KOPT-K1 (cell line): Measurements from ENCODE around the gene GPSM1.

ENCODE experiments used
- H3K27ac ChIP-seq: fragments of 200-600 bp; sonication (generic); 2 replicates; pipeline ENCODE4 v1.5.1; 2016; ENCODE audit warnings: antibody characterized with exemption, mild to moderate bottlenecking, low read depth, low read length; ENCODE audit not compliant: poor library complexity, severe bottlenecking
- H3K36me3 ChIP-seq: fragments of 200-600 bp; sonication (generic); 2 replicates; pipeline ENCODE4 v1.5.1; 2017; ENCODE audit warnings: antibody characterized with exemption, mild to moderate bottlenecking, low read length, moderate library complexity; ENCODE audit not compliant: insufficient read depth
- H3K9me3 ChIP-seq: fragments of 200-600 bp; sonication (generic); 2 replicates; pipeline ENCODE4 v1.5.1; 2017; ENCODE audit warnings: antibody characterized with exemption, low read length, mild to moderate bottlenecking; ENCODE audit not compliant: insufficient read depth, poor library complexity, severe bottlenecking

The GPSM1 gene

DNA sequence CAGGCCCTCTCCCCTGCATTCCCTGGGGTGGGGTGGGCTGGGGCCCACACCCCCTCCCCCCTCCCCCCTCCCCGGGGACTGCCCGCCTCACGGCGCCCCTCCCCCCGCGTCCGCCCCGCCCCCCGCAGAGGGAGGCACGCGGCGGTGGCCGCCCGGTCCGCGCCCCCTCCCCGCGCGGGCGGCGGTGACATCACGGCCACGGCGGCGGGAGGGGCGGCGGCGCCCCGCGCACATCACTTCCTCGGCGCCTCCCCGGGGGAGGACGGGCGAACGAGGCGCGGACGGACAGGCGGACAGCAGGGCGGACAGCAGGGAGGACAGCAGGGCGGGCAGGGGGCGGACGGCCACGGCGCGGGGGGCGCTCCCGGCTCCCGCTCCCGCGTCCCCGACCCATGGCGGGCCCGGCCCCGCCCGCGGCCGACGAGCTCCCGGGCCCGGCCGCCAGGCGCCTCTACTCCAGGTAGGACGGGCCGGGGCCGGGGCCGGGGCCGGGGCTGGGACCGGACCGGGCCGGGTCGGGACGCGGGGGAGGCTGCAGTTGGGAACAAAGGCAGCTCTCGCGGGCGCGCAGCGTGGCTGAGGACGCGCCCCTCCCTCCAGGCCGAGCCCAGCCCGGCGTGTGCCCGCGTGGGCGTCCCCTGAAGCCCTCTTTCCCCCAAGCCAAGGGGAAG lies at the start of gene GPSM1:
GPSM1 (plus strand) TSS at position 236 of the 671 bp plus-strand sequence; CDS start at position 393, 157 bp downstream.
- Histone ChIP-seq H3K27ac (no peak within 1 kb of the TSS), H3K9me3 (no peaks in the 10 kb centered on the region), H3K36me3 (no peaks in the 10 kb centered on the region)

GRCh38 chr9:136277746-136278145 lies 49.6 kb upstream of the GPSM1 start:
- Histone ChIP-seq H3K36me3 (no peaks in the 10 kb centered on the region), H3K27ac (no peak overlapping the region), H3K9me3 (no peaks in the 10 kb centered on the region)

- no peak overlapping the region for H3K27ac ChIP-seq
- no peaks in the 10 kb centered on the region for H3K9me3 ChIP-seq
- no peaks in the 10 kb centered on the region for H3K36me3 ChIP-seq
These were observed 49.1 kb upstream of the GPSM1 start for GRCh38 chr9:136278221-136278620.

- Histone ChIP-seq H3K9me3 (no peaks in the 10 kb centered on the region), H3K36me3 (no peaks in the 10 kb centered on the region), H3K27ac (no peak overlapping the region)
These were observed 48.4 kb upstream of the GPSM1 start for GRCh38 chr9:136278894-136279293.

- Histone ChIP-seq H3K9me3 (no peaks in the 10 kb centered on the region), H3K27ac (no peak overlapping the region), H3K36me3 (no peaks in the 10 kb centered on the region)
These were observed 47.9 kb upstream of the GPSM1 start for GRCh38 chr9:136279471-136279870.

- Histone ChIP-seq H3K9me3 (no peaks in the 10 kb centered on the region), H3K27ac (no peak overlapping the region), H3K36me3 (no peaks in the 10 kb centered on the region)
These were observed 46.6 kb upstream of the GPSM1 start for GRCh38 chr9:136280535-136281315.

DNA sequence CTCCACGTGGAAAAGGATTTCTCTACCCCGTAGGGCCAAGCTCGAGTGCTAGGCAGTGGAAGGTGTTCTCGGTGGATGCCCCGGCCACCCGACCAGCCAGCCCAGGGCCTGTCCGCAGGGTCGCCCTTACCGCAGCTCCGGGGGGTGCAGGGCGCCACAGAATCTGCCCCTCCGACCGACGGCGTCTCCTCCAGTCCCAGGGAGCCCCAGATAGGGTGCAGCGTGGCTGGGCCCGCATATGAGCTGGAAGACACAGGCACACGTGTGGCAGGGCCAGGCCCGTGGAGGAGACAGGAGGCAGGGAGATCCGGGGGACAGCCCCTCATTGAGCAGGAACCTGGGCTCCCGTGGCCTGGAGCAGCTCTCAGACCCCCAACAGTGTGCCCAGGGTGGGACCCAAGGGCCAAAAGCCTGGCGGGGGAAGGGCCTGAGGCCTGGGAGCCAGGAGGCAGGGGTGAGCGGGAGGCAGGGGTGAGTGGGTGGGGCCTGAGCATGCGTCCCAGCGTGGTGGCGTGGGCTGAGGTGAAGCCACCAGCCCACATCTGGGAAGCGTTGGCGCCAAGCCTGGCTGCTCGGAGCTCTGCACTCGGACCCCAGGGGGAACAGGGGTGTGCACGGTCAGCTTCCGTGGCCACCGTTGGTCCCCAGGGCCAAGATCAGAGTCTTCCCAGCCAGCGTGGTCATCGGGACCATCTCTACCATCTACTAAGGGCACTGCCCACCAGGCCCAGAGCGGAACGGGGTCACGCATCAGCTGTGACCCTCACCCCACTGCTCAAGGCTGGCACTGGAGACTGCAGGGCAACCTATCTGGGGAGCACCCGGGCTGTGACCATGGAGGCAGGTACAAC lies 45.7 kb upstream of the GPSM1 start:
- no peaks in the 10 kb centered on the region for H3K36me3 ChIP-seq
- H3K9me3 ChIP-seq, result no peaks in the 10 kb centered on the region
- no peak overlapping the region for H3K27ac ChIP-seq

DNA sequence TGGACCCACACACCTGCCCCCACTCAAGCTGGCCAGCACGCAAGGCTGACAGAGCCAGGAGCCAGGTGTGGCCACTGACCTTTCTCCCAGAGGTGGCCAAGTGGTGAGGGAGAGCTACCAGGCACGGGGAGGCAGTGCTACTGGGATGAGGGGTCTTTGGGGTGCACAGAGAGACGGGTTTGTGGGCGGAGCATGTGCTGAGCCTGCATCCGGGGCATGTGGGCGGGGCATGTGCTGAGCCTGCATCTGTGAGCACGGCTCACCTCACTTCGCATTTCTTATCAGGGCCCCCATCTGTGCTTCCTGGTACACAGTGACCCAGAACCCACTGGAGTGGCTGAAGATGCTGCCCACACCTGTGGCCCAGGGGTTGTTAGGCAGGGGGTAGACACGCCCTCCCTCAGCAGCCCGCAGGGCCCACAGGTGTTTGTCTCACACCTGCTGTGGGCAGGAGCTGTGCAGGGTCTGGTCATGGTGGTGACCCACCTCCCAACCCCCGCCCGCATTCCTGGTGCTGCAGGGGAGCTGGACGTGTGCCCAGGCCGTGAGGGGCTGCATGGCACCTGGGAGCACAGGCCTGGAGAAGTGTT lies 45.0 kb upstream of the GPSM1 start:
- Histone ChIP-seq H3K9me3 (no peaks in the 10 kb centered on the region), H3K36me3 (no peaks in the 10 kb centered on the region), H3K27ac (no peak overlapping the region)

- no peaks in the 10 kb centered on the region for H3K9me3 ChIP-seq
- no peaks in the 10 kb centered on the region for H3K36me3 ChIP-seq
- H3K27ac ChIP-seq, result no peak overlapping the region
These were observed 43.8 kb upstream of the GPSM1 start for GRCh38 chr9:136283291-136284235.

- Histone ChIP-seq H3K9me3 (no peaks in the 10 kb centered on the region), H3K36me3 (no peaks in the 10 kb centered on the region), H3K27ac (no peak overlapping the region)
These were observed 43.0 kb upstream of the GPSM1 start for GRCh38 chr9:136284311-136284710.

- no peaks in the 10 kb centered on the region for H3K36me3 ChIP-seq
- H3K27ac ChIP-seq, result no peak overlapping the region
- H3K9me3 ChIP-seq, result no peaks in the 10 kb centered on the region
These were observed 42.4 kb upstream of the GPSM1 start for GRCh38 chr9:136284951-136285350.

DNA sequence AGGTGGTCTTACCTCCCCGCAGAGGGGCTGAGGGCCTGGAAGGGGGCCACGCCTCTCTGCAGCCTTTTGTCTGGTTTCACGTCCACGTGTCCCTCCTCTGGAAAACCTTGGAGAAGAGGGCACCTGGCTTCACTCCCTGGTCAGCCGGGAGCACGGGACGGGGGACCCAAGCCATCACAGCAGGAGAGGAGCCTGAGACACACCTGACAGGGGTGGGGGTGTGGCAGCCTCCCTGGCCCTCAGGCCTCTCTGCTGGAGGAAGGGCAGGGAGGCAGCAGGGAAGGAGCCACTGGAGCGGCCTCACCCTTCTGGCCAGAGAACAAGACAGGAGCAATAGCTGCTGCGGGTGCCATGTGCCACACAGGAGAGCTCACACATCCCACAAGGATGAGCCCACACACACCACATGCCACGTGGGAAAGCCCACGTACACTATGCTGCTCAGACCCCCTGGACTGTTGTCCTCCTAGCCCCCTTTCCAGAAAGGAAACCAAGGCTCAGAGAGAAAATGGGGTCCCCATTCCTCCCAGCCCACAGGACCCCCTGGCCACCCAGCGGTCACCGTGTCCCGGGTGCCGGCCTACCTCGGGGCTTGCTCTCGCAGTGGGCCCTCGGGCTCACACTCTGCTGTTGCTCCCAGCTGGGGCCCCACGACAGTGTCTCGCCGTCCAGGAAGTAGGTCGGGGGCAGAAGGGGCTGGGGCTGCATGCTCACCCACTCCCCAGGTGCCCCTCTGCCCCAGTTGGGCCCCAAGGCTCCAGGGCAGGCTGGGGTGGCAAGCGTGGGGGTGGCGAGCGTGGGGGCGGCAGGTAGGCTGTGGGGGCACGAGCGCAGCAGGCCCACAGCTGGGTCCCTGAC lies 41.6 kb upstream of the GPSM1 start:
- no peaks in the 10 kb centered on the region for H3K9me3 ChIP-seq
- no peaks in the 10 kb centered on the region for H3K36me3 ChIP-seq
- H3K27ac ChIP-seq, result no peak overlapping the region

DNA sequence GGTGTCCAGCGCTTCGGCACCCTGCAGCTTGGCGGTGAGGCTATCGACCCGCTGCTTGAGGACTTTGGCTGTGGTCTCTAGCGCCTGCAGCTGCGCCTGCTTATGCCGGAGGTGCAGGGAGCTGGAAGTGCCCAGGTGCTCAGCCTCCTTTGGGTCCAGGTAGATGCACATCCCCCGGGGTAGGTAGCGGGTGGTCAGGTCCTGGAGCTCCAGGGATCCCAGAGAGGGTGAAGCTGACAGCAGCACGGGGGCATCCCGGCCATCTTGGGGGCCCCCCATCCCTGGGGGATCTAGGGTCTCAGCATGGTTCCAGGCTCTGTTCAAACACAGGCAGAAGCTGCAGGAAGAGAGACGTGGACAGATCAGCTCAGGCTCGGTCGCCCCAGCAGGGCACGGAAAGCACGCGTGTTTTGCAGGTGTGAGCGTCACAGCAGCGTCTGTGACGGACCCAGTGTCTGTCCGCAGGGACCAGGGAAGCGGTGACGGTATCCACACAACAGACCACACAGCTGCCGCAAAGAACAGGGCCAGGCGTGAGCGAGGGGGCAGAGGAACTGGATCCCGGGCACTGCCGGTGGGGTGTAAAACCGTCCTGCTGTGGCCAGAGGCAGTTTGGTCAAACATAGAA lies 40.9 kb upstream of the GPSM1 start:
- H3K36me3 ChIP-seq, result no peaks in the 10 kb centered on the region

More for the DNA sequence above, 40.9 kb upstream of the GPSM1 start:
- no peaks in the 10 kb centered on the region for H3K9me3 ChIP-seq
- no peak overlapping the region for H3K27ac ChIP-seq
